C4-2B (cell line): Measurements from ENCODE around the gene SCAI.
A peak's percentile ranks its signal among the peaks of the same experiment; 100 is the strongest.

ENCODE experiments used
- ZFX ChIP-seq: fragments of 450-650 bp; IDR thresholded peaks from 2 replicates; pipeline ENCODE4 v1.6.1; 2017
- TF ChIP-seq, protein P1 (sequence below): fragments of 450-650 bp; conservative IDR thresholded peaks from 2 replicates; pipeline ENCODE4 v1.5.1; 2017; ENCODE audit warnings: mild to moderate bottlenecking

GRCh38 chr9:124940894-124941678, 202.2 kb downstream of the SCAI start, which contains the start of gene GOLGA1:
- TF ChIP-seq, protein P1, sequence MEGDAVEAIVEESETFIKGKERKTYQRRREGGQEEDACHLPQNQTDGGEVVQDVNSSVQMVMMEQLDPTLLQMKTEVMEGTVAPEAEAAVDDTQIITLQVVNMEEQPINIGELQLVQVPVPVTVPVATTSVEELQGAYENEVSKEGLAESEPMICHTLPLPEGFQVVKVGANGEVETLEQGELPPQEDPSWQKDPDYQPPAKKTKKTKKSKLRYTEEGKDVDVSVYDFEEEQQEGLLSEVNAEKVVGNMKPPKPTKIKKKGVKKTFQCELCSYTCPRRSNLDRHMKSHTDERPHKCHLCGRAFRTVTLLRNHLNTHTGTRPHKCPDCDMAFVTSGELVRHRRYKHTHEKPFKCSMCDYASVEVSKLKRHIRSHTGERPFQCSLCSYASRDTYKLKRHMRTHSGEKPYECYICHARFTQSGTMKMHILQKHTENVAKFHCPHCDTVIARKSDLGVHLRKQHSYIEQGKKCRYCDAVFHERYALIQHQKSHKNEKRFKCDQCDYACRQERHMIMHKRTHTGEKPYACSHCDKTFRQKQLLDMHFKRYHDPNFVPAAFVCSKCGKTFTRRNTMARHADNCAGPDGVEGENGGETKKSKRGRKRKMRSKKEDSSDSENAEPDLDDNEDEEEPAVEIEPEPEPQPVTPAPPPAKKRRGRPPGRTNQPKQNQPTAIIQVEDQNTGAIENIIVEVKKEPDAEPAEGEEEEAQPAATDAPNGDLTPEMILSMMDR, result no peak
- TF ChIP-seq ZFX, result peak; percentile 92
